Caco-2 (cell line): ENCODE measurements around the gene NRP1. TPM values are rescaled to one million over a fixed set of nuclear protein-coding genes. Genes with fewer than 3 reads are reported as not detected.

ENCODE experiments used
- BruUV-seq: library from RNA; stranded (reverse); fragments of 400-500 nt; replicated peaks from 2 replicates; lab custom pipeline; 2021; lab: Mats Ljungman, UMichigan
- CTCF ChIA-PET: fragments of 300-600 bp; sonication (Branson Sonifier 250); formaldehyde crosslinking; loops from one replicate; lab custom pipeline; 2022; ENCODE audit warnings: antibody characterized with exemption; lab: Charles Lee
- POLR2A ChIA-PET: fragments of 300-600 bp; sonication (Branson Sonifier 250); formaldehyde crosslinking; loops from one replicate; lab custom pipeline; 2022; ENCODE audit warnings: antibody characterized with exemption; lab: Charles Lee
- DNase-seq, 2 experiments: peaks; one replicate each; pipeline versions ENCODE4 v3.0.0 to v3.0.0-alpha.2; 2020 to 2022
- H3K27me3 ChIP-seq: replicated peaks from 2 replicates; pipeline ENCODE4 v1.6.0; 2011; ENCODE audit warnings: low read length; ENCODE audit not compliant: control insufficient read depth, insufficient read depth
- H3K36me3 ChIP-seq: 2 replicates; pipeline ENCODE4 v1.5.1; 2011; ENCODE audit warnings: low read length; ENCODE audit not compliant: control insufficient read depth, insufficient read depth
- H3K4me1 ChIP-seq: fragments of 250-450 bp; sonication (Bioruptor Pico); 2 replicates; pipeline ENCODE4 v1.5.1; 2020; ENCODE audit warnings: mild to moderate bottlenecking
- H3K4me3 ChIP-seq: 2 replicates; pipeline ENCODE4 v1.5.1; 2011; ENCODE audit warnings: low read depth, mild to moderate bottlenecking, control low read depth, low read length
- H3K9me3 ChIP-seq: fragments of 250-450 bp; sonication (Bioruptor Pico); 2 replicates; pipeline ENCODE4 v1.5.1; 2020; ENCODE audit warnings: mild to moderate bottlenecking, moderate library complexity
- H3K27ac Mint-ChIP-seq: one replicate; pipeline ENCODE4 v1.8.0; 2022; ENCODE audit warnings: mixed read lengths; ENCODE audit not compliant: unreplicated experiment
- H3K27me3 Mint-ChIP-seq: one replicate; pipeline ENCODE4 v1.8.0; 2022; ENCODE audit warnings: mixed read lengths; ENCODE audit not compliant: insufficient read depth, unreplicated experiment
- H3K36me3 Mint-ChIP-seq: one replicate; pipeline ENCODE4 v1.8.0; 2022; ENCODE audit warnings: mild to moderate bottlenecking, mixed read lengths; ENCODE audit not compliant: insufficient read depth, unreplicated experiment
- H3K4me1 Mint-ChIP-seq: one replicate; pipeline ENCODE4 v1.8.0; 2022; ENCODE audit warnings: low read depth, mixed read lengths; ENCODE audit not compliant: unreplicated experiment
- H3K4me3 Mint-ChIP-seq: one replicate; pipeline ENCODE4 v1.8.0; 2022; ENCODE audit warnings: mild to moderate bottlenecking, moderate library complexity, mixed read lengths; ENCODE audit not compliant: unreplicated experiment
- H3K9me3 Mint-ChIP-seq: one replicate; pipeline ENCODE4 v1.8.0; 2022; ENCODE audit warnings: mixed read lengths; ENCODE audit not compliant: unreplicated experiment
- intact Hi-C: fragments of 100-400 bp; cut with micrococcal nuclease; formaldehyde crosslinking; loops from one replicate; pipeline ENCODE4 v1.10.0; 2022; ENCODE audit not compliant: unreplicated experiment
- total RNA-seq: library from RNA; stranded (reverse); gene quantifications from 2 replicates; pipeline ENCODE4 v1.2.3, GENCODE V29; 2022
- TF ChIP-seq, protein P1 (sequence below), 2 experiments: fragments of 200-600 bp in 1 of 2; IDR thresholded peaks; 1 replicate in 1 of 2; 2 replicates in 1 of 2; pipeline versions ENCODE4 v1.5.1 to v1.8.0; 2011 to 2022; ENCODE audit warnings: antibody characterized with exemption in 1 of 2, control low read depth in 1 of 2, inconsistent platforms in 1 of 2, low read depth in 1 of 2, low read length in 1 of 2, mild to moderate bottlenecking in 1 of 2, moderate library complexity in 1 of 2; ENCODE audit not compliant: insufficient read depth in 1 of 2, severe bottlenecking in 1 of 2, unreplicated experiment in 1 of 2

The NRP1 gene
- total RNA-seq, 1 experiment from 2014 or later, result 123 TPM

DNA sequence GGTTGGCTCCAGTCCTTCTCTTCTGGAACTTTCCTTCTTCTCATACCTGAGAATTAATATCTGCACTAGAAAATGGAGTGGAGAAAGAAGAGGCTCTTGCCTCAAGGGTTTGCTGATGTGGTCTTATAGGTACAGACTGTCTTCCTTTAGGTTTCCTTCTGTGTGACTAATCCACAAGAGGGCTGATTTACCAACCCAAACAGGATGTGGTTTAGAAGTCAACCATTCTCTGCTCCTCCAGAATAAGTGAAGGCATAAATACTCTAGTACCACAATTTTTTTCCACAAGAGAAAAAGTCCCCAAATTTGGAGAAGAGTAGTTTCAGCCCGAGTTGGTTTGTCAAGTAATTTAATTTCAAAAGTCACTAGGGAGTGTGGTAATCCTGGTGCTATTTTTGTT, 85.8 kb downstream of the NRP1 start:
- no peak for DNase-seq
- TF ChIP-seq, protein P1, sequence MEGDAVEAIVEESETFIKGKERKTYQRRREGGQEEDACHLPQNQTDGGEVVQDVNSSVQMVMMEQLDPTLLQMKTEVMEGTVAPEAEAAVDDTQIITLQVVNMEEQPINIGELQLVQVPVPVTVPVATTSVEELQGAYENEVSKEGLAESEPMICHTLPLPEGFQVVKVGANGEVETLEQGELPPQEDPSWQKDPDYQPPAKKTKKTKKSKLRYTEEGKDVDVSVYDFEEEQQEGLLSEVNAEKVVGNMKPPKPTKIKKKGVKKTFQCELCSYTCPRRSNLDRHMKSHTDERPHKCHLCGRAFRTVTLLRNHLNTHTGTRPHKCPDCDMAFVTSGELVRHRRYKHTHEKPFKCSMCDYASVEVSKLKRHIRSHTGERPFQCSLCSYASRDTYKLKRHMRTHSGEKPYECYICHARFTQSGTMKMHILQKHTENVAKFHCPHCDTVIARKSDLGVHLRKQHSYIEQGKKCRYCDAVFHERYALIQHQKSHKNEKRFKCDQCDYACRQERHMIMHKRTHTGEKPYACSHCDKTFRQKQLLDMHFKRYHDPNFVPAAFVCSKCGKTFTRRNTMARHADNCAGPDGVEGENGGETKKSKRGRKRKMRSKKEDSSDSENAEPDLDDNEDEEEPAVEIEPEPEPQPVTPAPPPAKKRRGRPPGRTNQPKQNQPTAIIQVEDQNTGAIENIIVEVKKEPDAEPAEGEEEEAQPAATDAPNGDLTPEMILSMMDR (IDR thresholded peaks at IDR 0.05; ENCODE audit: insufficient read depth in 1 of 2, low read depth in 1 of 2, low read length in 1 of 2, severe bottlenecking in 1 of 2, unreplicated experiment in 1 of 2), result no peak
- Mint-ChIP-seq H3K4me1 (peaks cover 14% of the 10 kb centered on the region), H3K27me3 (no peaks in the 10 kb centered on the region), H3K36me3 (peaks cover 81% of the 10 kb centered on the region), H3K9me3 (no peaks in the 10 kb centered on the region), H3K4me3 (no peak overlapping the region), H3K27ac (no peak overlapping the region)
- H3K9me3 ChIP-seq, result no peaks in the 10 kb centered on the region
- ChIA-PET POLR2A (no interaction called here), CTCF (no interaction called here)
- no peaks in the 10 kb centered on the region for H3K36me3 ChIP-seq
- peaks cover 13% of the 10 kb centered on the region for H3K4me1 ChIP-seq
- no peaks in the 10 kb centered on the region for H3K27me3 ChIP-seq
- no peak overlapping the region for H3K4me3 ChIP-seq
- intact Hi-C loops, result no loop called here
- no TSS peak for BruUV-seq

DNA sequence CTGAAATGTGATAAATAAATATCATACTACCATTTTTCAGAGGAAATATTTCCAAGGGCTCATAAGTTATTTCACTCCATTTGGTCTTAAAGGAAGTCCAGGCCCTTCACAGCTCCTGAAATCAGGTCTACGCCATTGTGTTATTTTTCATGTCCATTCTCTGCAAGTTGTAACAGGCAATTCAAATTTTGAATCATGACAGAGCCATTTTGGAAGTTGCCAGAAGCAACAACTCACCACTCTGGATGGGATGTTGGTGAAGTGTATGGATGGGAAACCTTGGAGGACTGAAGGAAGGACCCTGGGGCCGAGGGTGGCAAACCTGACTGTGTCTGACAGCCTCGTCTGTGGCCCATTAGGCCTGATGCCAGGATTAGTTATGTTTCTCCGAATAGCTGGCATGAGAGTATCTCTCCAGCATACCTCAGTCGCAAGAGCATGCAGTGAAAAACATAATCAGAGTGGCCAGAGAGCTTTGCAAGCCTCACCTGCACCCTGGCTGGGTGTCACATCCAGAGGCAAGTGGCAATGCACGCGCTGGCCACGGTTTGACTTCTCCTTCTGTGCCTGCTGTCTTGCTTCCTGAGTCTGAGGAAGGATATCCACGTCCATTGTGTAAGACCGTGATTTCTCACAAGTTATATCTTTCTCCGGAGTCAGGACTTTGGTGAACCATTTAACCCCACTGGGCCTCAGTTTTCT, 87.1 kb downstream of the NRP1 start:
- Mint-ChIP-seq H3K27ac (no peak overlapping the region), H3K9me3 (no peaks in the 10 kb centered on the region), H3K4me1 (peaks cover under 1% of the 10 kb centered on the region), H3K36me3 (peaks cover 69% of the 10 kb centered on the region), H3K27me3 (no peaks in the 10 kb centered on the region), H3K4me3 (no peak overlapping the region)
- Histone ChIP-seq H3K36me3 (no peaks in the 10 kb centered on the region), H3K4me1 (peaks cover 25% of the 10 kb centered on the region), H3K9me3 (no peaks in the 10 kb centered on the region), H3K27me3 (no peaks in the 10 kb centered on the region), H3K4me3 (no peak overlapping the region)
- POLR2A ChIA-PET, result no interaction called here
- TF ChIP-seq, protein P1 (IDR thresholded peaks at IDR 0.05; ENCODE audit: insufficient read depth in 1 of 2, low read depth in 1 of 2, low read length in 1 of 2, severe bottlenecking in 1 of 2, unreplicated experiment in 1 of 2), result no peak
- intact Hi-C loops, result no loop called here
- BruUV-seq, result no TSS peak
- no peak for DNase-seq
- CTCF ChIA-PET, result no interaction called here

DNA sequence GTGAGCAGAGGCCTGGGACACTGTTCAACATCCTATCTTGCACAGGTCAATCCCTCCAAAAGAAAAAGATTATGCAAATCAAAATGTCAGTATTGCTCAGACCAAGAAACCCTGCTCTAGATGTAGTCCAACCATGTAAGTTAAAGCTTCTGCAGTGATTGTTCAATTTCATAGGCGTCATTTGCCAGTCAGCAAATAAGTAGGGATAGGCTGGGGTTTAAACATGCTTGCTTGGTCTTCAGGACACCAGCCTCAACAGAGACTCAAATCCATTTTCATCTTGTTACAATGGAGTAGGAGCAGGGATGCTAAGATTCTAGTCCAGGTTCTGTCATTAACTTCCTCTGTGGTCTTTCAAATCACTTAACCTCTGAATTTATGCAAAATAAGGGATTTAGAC, 89.1 kb downstream of the NRP1 start:
- Histone ChIP-seq H3K27me3 (no peaks in the 10 kb centered on the region), H3K4me1 (peaks cover 45% of the 10 kb centered on the region), H3K9me3 (no peaks in the 10 kb centered on the region), H3K4me3 (no peak overlapping the region), H3K36me3 (no peaks in the 10 kb centered on the region)
- Mint-ChIP-seq H3K4me1 (peaks cover 9% of the 10 kb centered on the region), H3K27ac (no peak overlapping the region), H3K4me3 (no peak overlapping the region), H3K36me3 (peaks cover 62% of the 10 kb centered on the region), H3K9me3 (no peaks in the 10 kb centered on the region), H3K27me3 (no peaks in the 10 kb centered on the region)
- intact Hi-C loops, result no loop called here
- CTCF ChIA-PET, result no interaction called here
- POLR2A ChIA-PET, result no interaction called here
- DNase-seq, result no peak
- BruUV-seq, result no TSS peak
- TF ChIP-seq, protein P1 (IDR thresholded peaks at IDR 0.05; ENCODE audit: insufficient read depth in 1 of 2, low read depth in 1 of 2, low read length in 1 of 2, severe bottlenecking in 1 of 2, unreplicated experiment in 1 of 2), result no peak
